HG02943 (cell line): ENCODE results near the gene TAS2R60.
"Not testable (repeated sequence)": the region's sequence is repeated elsewhere in the genome, so short reads cannot be mapped to it uniquely, and the experiment has no call there.

Source experiments
- ATAC-seq: cut with Tn5 transposase; IDR thresholded peaks from one replicate; pipeline ENCODE4 v1.9.1; 2021; ENCODE audit warnings: mild to moderate bottlenecking, low read depth, moderate library complexity; ENCODE audit not compliant: unreplicated experiment

The TAS2R60 gene

DNA sequence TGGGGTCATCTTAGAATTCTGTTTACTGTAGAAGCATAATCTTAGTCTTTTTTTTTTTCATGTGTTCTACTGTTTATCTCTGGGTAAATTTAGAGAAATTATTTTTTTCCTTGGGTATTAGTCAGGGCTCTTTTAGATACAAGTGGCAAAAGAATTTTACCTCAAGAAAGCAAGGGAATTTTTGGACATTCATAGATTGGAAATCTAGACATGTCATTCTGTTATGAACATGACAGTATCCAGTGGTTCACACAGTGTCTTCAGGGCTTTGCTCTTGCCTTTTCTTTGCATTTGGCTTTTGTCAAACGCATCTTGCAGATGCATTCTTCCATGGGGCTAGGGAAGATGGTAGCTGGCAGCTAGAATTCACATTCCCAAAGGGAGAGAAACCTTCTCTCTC is 20.7 kb downstream of the TAS2R60 start:
- no peak for ATAC-seq

DNA sequence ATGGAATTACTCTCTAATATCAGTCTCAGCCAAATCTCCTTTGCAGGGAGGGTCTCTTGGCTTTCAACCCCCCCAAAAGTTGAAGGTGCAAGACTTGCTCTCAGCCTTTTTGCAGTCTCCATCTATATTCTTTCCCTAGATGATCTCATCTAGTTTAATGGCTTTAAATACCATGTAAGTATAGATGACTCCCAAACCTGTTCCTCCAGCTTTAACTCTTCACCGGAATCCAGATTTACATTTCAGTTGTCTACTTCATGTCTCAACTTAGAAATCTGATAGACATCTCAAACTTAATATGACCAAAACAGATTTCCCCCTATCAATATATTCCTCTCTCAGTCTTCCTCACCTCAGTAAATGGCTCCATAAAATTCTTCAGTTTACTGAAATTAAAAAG is 24.5 kb downstream of the TAS2R60 start:
- no peak for ATAC-seq

DNA sequence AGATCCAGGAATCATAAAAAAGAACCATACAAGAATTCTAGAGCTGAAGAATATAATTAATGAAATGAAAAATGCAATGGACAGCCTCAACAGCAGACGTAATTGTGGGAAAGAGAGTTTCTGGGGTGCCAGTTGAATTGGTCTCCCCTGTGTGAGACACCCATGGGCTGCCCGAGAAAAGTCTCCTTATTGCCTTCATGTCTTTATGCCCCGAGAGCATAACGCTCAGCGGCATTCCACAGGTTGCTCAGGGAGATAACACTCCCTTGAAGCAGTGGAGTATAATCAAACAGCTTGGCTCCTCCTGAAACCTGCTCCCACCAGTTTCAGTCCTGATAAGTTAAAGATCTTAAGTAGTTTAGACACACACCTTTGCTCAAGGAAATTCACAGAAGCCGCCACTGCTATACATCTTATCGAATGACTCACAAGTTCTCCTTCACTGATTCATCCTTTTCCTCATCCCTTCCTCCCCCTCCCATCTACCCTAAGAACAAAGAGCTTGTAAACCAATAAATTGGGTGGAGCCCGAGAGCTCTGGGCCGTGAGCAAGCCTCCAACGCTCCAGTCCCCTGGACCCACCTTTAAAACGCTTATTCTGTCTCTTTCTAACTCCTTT is 28.9 kb downstream of the TAS2R60 start:
- not testable (repeated sequence) for ATAC-seq

- no peak for ATAC-seq
Observed at GRCh38 chr7:143477501-143478150, 34.4 kb downstream of the TAS2R60 start, which contains the start of gene TAS2R41. Gene TAS2R41, plus strand, starts transcription at chr7:143477873. Its CDS starts 0 bp downstream, at chr7:143477873.

DNA sequence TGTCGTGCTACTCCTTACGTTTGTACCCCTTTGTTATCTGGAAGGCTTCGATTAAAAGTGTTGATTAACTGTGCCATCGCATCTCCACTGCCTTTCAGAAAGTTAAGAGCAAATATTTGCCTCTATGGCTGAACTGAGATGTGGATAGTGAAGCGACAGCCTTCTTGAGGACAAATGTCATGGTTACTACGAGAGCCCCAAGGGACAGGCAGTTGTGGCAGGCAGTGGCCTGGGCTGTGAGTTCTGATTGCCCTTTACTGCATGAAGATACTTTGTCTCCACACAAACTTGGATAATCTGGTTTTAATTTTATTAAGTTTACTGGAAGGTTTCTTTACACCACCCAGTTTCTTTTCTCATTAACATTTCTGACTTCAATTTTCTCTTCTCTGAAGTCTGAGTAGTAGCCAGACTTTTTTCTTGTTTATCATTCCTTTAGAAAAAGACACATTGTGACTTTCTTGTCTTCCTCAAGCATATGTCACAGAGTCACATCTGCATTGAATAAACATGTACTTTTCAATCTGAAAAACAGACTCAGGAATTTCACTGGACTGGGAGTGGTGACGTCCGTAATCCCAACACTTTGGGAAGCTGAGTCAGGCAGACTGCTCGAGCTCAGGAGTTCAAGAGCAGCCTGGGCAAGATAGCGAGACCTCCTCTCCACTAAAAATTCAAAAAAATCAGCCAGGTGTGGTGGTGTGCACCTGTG is 36.0 kb downstream of the TAS2R60 start:
- ATAC-seq: no peak

DNA sequence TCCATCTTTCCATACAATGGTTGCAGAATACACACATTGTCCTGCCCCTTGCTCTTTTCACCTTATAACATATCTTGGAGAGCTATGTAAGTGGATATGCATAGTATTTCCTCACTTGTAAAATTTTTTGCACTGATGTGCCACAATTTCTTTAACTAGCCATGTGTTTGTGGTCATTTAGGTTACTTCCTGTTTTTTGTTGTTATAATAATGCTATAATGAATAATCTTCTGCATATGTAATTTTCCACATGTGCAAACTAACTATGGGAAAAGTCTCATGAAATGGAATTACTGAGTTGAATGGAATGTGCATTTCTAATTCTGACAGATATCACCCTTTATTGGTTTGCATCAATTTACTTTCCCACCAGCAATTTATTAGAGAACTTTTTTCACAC is 37.2 kb downstream of the TAS2R60 start:
- no peak for ATAC-seq

- no peak for ATAC-seq
Observed at GRCh38 chr7:143484119-143484518, 40.9 kb downstream of the TAS2R60 start.

DNA sequence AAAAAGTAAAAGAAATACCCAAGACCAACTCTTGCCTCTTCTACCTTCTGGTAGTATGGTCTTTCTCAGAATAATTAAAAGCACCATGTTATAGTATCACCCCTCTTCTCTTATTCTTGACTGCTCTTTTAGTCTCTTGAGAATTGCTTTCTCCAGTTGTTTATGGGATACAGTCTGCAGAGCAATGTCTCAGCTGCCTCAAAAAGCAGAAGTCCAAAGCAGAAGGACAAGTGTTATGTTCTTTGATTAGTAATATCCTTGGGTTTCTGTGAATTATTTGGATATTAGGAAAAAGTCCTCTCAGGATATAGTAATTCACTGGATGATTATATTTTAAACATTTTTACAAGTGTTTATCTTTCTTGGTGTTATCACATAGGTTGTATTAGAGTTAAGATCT is 41.8 kb downstream of the TAS2R60 start:
- no peak for ATAC-seq

DNA sequence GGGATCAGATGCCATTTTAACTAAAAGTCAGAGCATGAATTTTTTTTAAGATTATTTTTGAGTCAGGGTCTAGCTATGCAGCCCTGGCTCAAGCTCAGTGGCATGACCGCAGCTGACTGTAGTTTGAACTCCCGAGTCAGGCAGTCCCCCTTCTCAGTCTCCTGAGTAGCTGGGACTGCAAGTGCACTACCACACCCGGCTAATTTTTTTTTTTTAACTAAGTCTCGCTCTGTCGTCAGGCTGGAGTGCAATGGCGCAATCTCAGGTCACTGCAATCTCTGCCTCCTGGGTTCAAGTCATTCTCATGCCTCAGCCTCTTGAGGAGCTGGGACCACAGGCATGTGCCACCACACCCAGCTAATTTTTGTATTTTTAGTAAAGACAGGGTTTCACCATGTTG is 42.2 kb downstream of the TAS2R60 start:
- ATAC-seq: no peak

- not testable (repeated sequence) for ATAC-seq
Observed at GRCh38 chr7:143486266-143486665, 43.0 kb downstream of the TAS2R60 start.

DNA sequence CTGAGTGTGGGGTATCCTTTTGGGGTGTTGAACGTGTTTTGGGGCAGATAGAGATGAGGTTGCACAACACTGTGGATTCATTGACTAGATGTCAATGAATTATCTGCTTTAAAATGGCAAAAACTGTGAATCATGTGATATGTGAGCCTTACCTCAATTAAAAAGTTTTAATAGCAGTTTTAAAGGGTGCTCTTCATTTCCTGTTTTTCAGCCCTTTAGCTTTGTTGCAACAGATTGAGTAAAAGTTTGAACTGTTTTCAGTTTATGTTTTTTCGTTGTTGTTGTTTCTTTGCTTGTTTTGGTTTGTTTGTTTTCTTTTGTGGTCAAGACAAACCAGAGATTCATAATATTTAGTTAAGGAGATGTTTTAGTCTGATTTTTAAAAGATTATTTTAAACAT is 43.8 kb downstream of the TAS2R60 start:
- ATAC-seq: no peak

GRCh38 chr7:143487566-143487965 is 44.3 kb downstream of the TAS2R60 start:
- no peak for ATAC-seq

GRCh38 chr7:143490717-143491306 is 47.6 kb downstream of the TAS2R60 start:
- ATAC-seq: no peak

- no peak for ATAC-seq
Observed at GRCh38 chr7:143492043-143492471, 48.8 kb downstream of the TAS2R60 start.

DNA sequence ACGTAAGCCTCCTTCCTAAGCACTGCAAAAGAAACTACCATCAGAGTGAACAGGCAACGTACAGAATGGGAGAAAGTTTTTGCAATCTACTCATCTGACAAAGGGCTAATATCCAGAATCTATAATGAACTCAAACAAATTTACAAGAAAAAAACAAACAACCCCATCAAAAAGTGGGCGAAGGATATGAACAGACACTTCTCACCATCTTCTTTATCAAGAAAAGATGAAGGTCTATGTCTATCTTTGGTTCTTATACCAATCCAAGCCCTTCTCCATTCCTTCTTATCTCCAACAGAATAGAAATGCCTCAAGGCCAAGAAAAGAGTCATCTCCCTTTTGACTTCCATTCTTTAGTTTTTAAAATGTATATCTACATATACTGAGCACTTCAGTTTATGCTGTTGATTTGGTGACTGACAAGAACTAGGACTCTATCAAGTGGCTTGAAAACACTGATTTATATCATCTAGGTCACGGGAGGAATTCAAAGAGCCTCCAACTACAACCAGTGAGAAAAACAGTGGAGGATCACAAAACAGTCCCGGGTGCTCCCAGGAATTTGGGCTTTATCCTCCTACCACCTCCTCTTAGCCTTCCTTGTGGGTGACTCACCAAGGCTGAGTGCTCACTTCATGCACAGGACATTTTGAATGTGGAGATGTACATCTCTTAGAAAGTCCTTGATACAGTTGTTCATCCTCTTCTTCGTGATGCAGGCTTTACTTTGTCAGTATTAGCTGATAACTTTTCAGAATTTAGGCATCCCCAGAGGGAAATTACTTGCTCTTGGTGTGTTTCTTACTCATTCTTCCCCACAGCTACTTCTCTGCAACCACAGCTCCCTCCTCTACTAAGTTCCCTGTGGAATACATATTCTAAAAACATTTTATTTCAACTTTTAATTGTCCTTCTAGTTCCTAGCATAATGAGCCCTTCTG is 49.8 kb downstream of the TAS2R60 start:
- ATAC-seq: no peak

DNA sequence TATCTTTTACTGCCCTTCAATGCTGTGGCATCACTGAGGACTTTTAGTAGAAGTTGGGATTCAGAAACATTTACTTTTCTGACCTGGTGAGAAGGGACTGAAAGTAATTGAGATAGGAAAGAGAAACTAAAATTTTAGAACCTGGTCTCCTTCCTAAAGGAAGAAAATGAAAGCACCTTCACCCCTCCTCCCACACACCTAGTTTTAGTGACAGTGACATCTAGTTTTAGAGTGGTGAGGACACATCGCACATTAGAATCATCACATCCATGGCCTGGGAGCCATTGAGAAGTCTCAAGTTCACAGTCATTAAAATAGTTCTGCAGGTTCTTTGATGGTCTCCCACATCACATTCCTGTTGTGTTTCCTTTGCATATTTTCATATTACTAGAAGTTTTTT is 50.5 kb downstream of the TAS2R60 start:
- ATAC-seq: no peak
